ENCODE data around the gene SYTL3.

SYTL3 gene

DNA sequence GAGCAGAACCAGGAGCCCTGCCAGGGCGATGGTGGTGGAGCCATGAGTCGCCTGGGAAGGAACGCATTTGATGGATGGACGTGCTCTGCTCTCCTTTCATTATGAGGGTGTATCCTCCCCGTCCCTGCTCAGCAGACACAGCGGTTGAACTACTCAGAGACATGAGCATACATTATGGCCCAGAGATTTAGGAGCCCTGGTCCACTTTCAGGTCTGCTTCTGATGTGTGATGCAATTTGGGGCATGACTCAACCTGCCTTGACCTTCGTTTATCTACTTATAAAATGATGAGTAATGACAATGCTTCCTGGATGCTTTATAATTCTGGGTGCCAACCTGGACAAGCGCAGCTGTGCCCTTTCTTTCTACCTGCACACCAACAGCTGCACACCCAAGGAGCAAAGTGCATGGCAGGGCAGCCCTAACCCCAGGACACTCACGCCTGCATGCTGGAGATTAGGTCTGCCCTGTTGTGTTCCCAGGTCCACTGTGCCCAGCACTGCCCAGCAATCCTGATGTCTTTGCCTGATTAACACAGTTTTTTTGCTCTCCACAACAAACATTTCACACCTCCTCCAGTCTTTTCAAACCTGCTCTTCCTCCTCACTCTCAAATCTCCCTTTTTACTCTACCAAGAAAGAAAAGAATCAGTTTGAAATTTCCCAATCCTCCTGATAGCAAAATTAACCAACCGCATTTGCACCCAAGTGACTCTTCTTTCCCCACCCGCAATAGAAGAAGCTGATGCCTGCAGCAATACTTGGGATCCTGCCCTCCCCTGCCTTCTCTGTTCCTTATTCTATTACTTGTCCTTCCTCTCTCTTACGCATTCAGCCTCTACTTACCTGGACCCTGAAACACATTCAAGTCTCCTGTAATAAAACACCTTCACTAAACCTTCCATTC, 88.1 kb downstream of the SYTL3 start:
- Histone ChIP-seq H3K9me3 (ENCODE audit: insufficient read depth, low read length, severe bottlenecking) (peaks cover 12% of the 10 kb centered on the region), H3K27me3 (ENCODE audit: insufficient read depth, low read length, poor library complexity) (no peaks in the 10 kb centered on the region), H3K79me2 (ENCODE audit: insufficient read depth, low read length) (no peaks in the 10 kb centered on the region), H3K9ac (ENCODE audit: low read depth, low read length) (no peak overlapping the region), H3K4me3 (ENCODE audit: low read depth in 1 of 2, low read length in 2 of 2) (no peak overlapping the region), H3K27ac (ENCODE audit: low read length) (no peak overlapping the region), H3K4me1 (ENCODE audit: insufficient read depth, low read length) (no peaks in the 10 kb centered on the region), H2AFZ (ENCODE audit: low read depth, low read length) (no peak overlapping the region), H4K20me1 (ENCODE audit: insufficient read depth, low read length) (no peaks in the 10 kb centered on the region), H3K36me3 (ENCODE audit: insufficient read depth, low read length) (no peaks in the 10 kb centered on the region), H3K4me2 (ENCODE audit: insufficient read depth, low read length) (no peak overlapping the region)
- ATAC-seq (ENCODE audit: insufficient read depth, low read depth) (no peak), DNase-seq (no peak)
- no peak for TF ChIP-seq EZH2 (IDR thresholded peaks at IDR 0.05; ENCODE audit: borderline replicate concordance, low read depth, low read length, severe bottlenecking)
- TF ChIP-seq, protein P1, sequence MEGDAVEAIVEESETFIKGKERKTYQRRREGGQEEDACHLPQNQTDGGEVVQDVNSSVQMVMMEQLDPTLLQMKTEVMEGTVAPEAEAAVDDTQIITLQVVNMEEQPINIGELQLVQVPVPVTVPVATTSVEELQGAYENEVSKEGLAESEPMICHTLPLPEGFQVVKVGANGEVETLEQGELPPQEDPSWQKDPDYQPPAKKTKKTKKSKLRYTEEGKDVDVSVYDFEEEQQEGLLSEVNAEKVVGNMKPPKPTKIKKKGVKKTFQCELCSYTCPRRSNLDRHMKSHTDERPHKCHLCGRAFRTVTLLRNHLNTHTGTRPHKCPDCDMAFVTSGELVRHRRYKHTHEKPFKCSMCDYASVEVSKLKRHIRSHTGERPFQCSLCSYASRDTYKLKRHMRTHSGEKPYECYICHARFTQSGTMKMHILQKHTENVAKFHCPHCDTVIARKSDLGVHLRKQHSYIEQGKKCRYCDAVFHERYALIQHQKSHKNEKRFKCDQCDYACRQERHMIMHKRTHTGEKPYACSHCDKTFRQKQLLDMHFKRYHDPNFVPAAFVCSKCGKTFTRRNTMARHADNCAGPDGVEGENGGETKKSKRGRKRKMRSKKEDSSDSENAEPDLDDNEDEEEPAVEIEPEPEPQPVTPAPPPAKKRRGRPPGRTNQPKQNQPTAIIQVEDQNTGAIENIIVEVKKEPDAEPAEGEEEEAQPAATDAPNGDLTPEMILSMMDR (IDR thresholded peaks at IDR 0.05; ENCODE audit: borderline replicate concordance, extremely low read depth, low read length, poor library complexity, severe bottlenecking) = no peak

DNA sequence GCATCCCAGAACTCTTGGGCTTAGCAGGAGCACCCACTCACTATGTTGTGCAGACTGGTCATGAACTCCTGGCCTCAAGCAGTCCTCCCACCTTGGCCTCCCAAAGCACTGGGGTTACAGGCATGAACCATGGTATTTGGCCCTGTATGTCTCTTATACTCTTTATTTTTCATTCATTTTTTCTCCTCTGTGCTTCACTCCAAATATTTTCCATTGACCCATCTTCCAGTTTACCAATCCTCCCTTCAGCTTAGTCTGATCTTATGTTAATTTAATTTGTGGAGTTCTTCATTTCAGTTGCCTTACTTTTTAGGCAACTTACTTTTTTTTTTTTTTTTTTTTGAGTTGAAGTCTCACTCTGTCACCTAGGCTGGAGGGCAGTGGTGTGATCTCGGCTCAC, 89.8 kb downstream of the SYTL3 start:
- ATAC-seq (ENCODE audit: insufficient read depth, low read depth) = no peak
- no peaks in the 10 kb centered on the region for H3K27me3 ChIP-seq (ENCODE audit: insufficient read depth, low read length, poor library complexity)
- peaks cover 6% of the 10 kb centered on the region for H3K9me3 ChIP-seq (ENCODE audit: insufficient read depth, low read length, severe bottlenecking)
- no peak overlapping the region for H3K4me3 ChIP-seq (ENCODE audit: low read depth in 1 of 2, low read length in 2 of 2)
- H3K4me2 ChIP-seq (ENCODE audit: insufficient read depth, low read length) = no peak overlapping the region
- H3K79me2 ChIP-seq (ENCODE audit: insufficient read depth, low read length) = no peaks in the 10 kb centered on the region
- no peak overlapping the region for H3K9ac ChIP-seq (ENCODE audit: low read depth, low read length)
- H3K27ac ChIP-seq (ENCODE audit: low read length) = no peak overlapping the region
- no peak overlapping the region for H2AFZ ChIP-seq (ENCODE audit: low read depth, low read length)
- no peaks in the 10 kb centered on the region for H3K36me3 ChIP-seq (ENCODE audit: insufficient read depth, low read length)
- no peak for DNase-seq
- no peaks in the 10 kb centered on the region for H3K4me1 ChIP-seq (ENCODE audit: insufficient read depth, low read length)
- TF ChIP-seq EZH2 (IDR thresholded peaks at IDR 0.05; ENCODE audit: borderline replicate concordance, low read depth, low read length, severe bottlenecking) = no peak
- no peaks in the 10 kb centered on the region for H4K20me1 ChIP-seq (ENCODE audit: insufficient read depth, low read length)

- no peaks in the 10 kb centered on the region for H3K79me2 ChIP-seq (ENCODE audit: insufficient read depth, low read length)
- H3K4me2 ChIP-seq (ENCODE audit: insufficient read depth, low read length) = no peak overlapping the region
- H3K36me3 ChIP-seq (ENCODE audit: insufficient read depth, low read length) = no peaks in the 10 kb centered on the region
- no peaks in the 10 kb centered on the region for H3K4me1 ChIP-seq (ENCODE audit: insufficient read depth, low read length)
- H3K9ac ChIP-seq (ENCODE audit: low read depth, low read length) = no peak overlapping the region
- no peak for ATAC-seq (ENCODE audit: insufficient read depth, low read depth)
- DNase-seq = no peak
- no peaks in the 10 kb centered on the region for H3K27me3 ChIP-seq (ENCODE audit: insufficient read depth, low read length, poor library complexity)
- H3K9me3 ChIP-seq (ENCODE audit: insufficient read depth, low read length, severe bottlenecking) = peaks cover 6% of the 10 kb centered on the region
- H4K20me1 ChIP-seq (ENCODE audit: insufficient read depth, low read length) = no peaks in the 10 kb centered on the region
- H2AFZ ChIP-seq (ENCODE audit: low read depth, low read length) = no peak overlapping the region
- no peak for TF ChIP-seq EZH2 (IDR thresholded peaks at IDR 0.05; ENCODE audit: borderline replicate concordance, low read depth, low read length, severe bottlenecking)
- TF ChIP-seq, protein P1 (IDR thresholded peaks at IDR 0.05; ENCODE audit: borderline replicate concordance, extremely low read depth, low read length, poor library complexity, severe bottlenecking) = no peak
- H3K27ac ChIP-seq (ENCODE audit: low read length) = no peak overlapping the region
- H3K4me3 ChIP-seq (ENCODE audit: low read depth in 1 of 2, low read length in 2 of 2) = no peak overlapping the region
Observed at GRCh38 chr6:158743033-158743651, 93.3 kb downstream of the SYTL3 start.

DNA sequence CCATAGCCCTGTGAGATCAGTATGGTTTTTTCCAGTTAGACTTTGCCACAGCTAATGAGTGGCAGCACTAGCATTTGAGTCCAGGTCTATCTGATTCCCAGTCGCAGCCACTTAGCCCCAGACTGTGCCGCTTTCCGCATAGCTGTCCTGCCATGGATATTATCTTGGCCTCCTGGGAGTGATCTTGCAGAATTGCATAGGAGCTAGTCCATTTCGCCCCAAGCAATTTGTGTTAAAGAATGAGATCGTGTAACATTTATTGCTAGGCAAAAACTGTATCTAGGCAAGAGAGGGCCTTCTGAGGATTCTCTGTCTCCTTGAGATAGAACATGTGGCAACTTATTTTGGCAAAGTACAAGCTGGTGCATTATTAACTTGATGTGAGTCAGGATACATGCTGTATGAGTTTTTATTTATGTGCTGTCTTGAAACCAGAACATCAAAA, 95.2 kb downstream of the SYTL3 start:
- no peaks in the 10 kb centered on the region for H3K79me2 ChIP-seq (ENCODE audit: insufficient read depth, low read length)
- H3K36me3 ChIP-seq (ENCODE audit: insufficient read depth, low read length) = no peaks in the 10 kb centered on the region
- H3K4me3 ChIP-seq (ENCODE audit: low read depth in 1 of 2, low read length in 2 of 2) = no peak overlapping the region
- no peaks in the 10 kb centered on the region for H3K9me3 ChIP-seq (ENCODE audit: insufficient read depth, low read length, severe bottlenecking)
- no peak for TF ChIP-seq EZH2 (IDR thresholded peaks at IDR 0.05; ENCODE audit: borderline replicate concordance, low read depth, low read length, severe bottlenecking)
- TF ChIP-seq, protein P1 (IDR thresholded peaks at IDR 0.05; ENCODE audit: borderline replicate concordance, extremely low read depth, low read length, poor library complexity, severe bottlenecking) = no peak
- H3K27me3 ChIP-seq (ENCODE audit: insufficient read depth, low read length, poor library complexity) = peaks cover 4% of the 10 kb centered on the region
- H2AFZ ChIP-seq (ENCODE audit: low read depth, low read length) = no peak overlapping the region
- no peak overlapping the region for H3K27ac ChIP-seq (ENCODE audit: low read length)
- H3K4me1 ChIP-seq (ENCODE audit: insufficient read depth, low read length) = no peaks in the 10 kb centered on the region
- no peaks in the 10 kb centered on the region for H4K20me1 ChIP-seq (ENCODE audit: insufficient read depth, low read length)
- no peak for DNase-seq
- no peak overlapping the region for H3K4me2 ChIP-seq (ENCODE audit: insufficient read depth, low read length)
- no peak overlapping the region for H3K9ac ChIP-seq (ENCODE audit: low read depth, low read length)
- ATAC-seq (ENCODE audit: insufficient read depth, low read depth) = no peak
